Forelimb muscle (tissue), 1 donor: ENCODE data around the gene RTF2. TPM values are rescaled to one million over a fixed set of nuclear protein-coding genes. Genes with fewer than 3 reads are reported as not detected.

Source experiments
- DNase-seq: peaks from one replicate; pipeline ENCODE4 v3.0.0-alpha.2; 2013; ENCODE audit warnings: low read depth
- polyA plus RNA-seq: library from polyadenylated mRNA; unstranded; fragments of 120-200 nt; gene quantifications from one replicate; pipeline ENCODE4 v1.2.1, GENCODE V29; 2013; ENCODE audit not compliant: insufficient read length

The RTF2 gene, protein sequence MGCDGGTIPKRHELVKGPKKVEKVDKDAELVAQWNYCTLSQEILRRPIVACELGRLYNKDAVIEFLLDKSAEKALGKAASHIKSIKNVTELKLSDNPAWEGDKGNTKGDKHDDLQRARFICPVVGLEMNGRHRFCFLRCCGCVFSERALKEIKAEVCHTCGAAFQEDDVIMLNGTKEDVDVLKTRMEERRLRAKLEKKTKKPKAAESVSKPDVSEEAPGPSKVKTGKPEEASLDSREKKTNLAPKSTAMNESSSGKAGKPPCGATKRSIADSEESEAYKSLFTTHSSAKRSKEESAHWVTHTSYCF
- 101 TPM for polyA plus RNA-seq

DNA sequence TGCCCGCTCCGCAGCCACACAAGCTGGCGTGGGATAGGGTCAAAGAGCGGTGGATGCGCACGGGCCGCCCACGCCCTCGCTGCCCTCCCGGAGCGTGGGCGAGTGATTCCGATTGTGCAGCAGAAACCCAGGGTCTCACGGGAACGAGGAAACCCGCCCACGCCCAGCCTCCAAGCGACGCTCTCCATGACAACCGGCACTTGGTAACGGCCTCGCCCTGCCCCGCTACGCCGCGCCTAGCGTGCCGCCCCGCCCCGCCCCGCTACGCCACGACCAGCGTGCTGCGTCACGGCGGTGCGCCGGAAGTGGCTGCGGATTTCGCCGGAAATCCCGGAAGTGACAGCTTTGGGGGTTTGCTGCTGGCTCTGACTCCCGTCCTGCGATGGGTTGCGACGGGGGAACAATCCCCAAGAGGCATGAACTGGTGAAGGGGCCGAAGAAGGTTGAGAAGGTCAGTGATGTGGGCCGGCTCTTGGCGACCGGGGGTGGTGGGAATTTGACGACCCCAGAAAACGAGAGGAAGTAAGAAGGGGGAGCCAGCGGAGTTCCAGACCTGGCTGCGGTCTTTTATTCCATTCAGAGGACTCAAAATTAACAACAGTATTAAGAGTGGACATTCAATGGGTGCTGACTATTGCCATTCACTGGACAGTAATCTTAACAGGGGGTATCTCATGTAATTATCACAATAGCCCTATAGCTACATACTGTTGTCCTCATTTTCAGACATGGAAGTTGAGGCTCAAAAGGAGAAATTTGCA, at the start of gene RTF2:
RTF2 (plus strand) TSS at position 312 of the 761 bp plus-strand sequence; CDS start at position 383, 71 bp downstream.
- DNase-seq = peak; percentile 70

DNA sequence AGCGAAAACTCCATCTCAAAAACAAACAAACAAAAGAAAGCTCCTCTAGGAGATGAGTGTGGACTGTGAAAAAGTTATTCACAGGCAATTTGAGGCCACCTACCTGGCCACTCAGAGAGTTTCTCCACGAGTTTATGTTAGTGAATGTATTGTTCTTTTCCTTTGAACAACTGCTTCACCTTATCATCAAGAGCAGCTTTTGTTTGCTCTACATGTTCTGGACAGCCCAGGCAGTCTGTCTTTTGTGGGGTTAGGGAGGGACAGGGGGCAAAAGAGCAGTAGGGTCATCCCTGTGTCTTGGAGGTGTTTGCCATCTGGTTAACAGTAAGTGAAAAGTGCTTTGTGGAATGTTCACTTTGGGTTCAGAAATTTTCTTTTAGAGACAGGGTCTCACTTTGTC, 48.4 kb upstream of the RTF2 start:
- DNase-seq = no peak

DNA sequence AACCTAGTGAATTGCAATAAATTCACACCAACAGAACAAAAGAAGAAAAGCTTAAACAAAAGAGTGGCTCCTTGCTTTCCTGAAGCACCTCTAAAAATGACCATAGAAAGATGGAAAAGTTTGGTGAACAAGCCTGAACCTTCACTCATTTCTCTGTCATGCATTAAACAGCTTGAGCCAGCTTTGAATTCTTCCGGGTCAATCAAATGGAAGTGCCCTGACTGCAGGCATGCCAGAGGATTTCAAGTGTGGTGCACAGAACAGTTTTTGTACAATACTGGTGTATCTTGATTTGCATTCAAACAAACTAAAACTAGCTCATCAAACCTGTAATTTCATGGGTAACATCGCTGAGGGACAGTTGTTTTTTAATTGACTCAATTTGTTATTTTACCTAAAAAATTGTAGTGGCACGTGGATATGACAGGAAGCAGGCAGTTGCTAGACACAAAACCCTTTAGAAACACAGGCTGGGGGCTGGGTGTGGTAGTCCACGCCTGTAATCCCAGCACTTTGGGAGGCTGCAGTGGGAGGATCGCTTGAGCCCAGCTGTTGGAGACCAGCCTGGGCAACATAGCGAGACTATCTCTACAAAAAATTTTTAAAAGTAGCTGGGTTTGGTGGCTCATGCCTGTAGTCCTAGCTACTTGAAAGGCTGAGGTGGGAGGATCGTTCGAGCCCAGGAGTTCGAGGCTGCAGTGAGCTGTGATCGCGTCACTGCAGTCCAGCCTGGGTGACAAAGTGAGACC, 47.3 kb upstream of the RTF2 start:
- no peak for DNase-seq

- no peak for DNase-seq
Observed at GRCh38 chr20:56422076-56422823, 46.2 kb upstream of the RTF2 start.

GRCh38 chr20:56422824-56423189, 45.6 kb upstream of the RTF2 start:
- no peak for DNase-seq

DNA sequence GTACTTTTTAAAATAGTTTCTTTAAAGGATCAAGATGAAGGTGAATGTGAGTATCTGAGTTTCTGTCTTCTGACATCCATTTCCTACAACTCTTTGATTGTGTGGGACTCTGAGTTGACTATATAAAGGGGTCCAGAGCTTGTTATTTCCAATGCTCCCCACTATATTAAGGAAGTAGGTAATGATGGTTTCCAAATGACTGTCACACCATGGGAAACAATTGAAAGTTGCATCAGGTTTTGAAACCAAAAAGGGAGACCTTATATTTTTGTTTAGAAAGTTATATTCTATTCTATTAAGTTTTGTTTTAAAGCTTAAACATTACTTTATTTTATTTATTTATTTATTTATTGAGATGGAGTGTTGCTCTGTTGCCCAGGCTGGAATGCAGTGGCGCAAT, 45.2 kb upstream of the RTF2 start:
- no peak for DNase-seq

GRCh38 chr20:56423886-56424285, 44.5 kb upstream of the RTF2 start:
- DNase-seq = no peak

DNA sequence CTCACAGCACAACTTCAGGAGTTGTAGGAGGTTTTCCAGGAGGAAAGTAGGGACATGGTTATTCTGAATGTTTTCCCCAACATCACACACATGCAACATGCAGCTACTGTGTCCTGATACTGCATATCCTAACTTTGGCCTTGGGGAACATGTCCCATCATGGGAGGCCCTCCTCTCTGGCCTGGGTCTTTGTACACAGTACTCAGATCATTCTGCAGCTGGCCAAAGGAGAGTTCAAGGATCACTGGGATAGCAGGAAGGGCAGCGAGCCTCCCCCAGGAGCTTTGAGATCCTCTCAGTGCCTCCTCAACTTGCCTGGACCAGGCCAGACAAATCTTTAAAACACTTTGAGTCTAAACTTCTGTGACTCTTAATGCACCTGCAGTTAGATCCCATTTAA, 43.5 kb upstream of the RTF2 start:
- DNase-seq = no peak

- no peak for DNase-seq
Observed at GRCh38 chr20:56426026-56426425, 42.4 kb upstream of the RTF2 start.

DNA sequence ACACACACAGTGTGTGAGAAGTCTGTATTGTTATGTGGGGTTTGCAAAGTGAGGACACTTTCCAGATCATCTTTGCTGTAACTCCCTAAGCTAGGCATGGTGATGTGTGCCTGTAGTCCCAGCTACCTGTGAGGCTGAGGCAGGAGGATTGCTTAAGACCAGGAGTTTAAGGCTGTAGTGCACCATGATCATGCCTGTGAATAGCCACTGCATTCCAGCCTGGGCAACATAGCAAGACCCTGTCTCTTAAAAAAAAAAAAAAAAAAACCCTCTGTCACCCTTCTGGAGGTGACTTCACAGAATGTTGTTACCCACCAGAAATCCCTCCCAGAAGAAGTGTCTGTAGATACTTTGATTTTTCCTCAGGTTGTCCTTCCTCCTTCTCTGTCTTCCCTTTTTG, 41.5 kb upstream of the RTF2 start:
- no peak for DNase-seq

DNA sequence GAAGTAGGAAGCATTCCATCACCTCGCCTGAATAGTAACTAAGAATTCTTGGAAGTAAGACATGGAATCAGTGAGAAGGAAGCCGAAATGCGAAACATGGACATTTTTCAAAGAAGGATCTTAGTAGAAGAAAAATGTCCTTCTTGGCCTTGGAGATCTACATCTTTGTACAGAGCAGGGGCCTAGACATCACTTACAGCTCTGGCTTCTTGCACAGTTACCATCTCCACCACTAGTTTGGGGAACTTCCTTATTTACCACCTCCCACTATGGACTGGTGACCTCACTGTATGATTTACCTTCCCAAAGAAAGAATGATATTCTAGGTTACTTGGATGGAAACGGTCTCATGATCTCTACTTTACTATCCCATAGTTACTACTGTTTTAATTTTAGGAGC, 40.6 kb upstream of the RTF2 start:
- no peak for DNase-seq

- no peak for DNase-seq
Observed at GRCh38 chr20:56428410-56428809, 40.0 kb upstream of the RTF2 start.

DNA sequence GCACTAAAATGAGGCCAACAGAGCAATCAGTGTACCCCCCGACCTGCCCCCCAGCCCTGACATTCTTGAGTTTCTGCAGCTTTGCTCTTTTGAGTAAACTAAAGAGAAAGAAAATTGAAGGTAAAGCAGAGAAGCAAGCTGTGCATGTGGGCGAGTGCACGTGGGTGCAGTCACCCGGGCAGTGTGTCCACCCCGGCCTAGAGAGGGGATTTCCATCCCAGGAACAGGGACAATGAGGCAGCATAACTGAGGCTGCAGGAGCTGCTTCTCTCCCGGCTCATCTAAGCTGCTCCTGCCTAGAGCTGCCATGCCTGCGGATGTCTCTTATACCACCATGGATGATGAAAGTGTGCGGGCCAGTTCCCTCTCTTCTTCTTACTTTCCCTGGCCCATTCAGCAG, 39.5 kb upstream of the RTF2 start:
- DNase-seq = no peak

DNA sequence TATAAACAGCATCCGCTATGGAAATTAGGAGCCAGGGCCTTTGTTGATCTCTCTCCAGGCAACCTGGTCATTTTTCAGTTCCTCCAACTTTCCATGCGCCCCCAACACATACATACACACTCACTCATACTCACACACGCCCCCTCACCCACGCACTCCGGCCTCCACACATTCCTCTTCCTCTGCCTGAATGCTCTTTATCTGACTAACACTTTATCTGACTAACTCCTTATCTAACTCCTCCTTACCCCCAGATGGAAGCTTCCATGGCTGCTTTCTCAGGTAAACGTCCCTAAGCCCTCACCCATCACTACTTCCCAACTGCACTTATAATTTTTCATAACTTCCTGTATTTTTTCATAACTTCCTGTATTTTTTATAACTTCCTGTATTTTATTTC, 38.9 kb upstream of the RTF2 start:
- DNase-seq = no peak

DNA sequence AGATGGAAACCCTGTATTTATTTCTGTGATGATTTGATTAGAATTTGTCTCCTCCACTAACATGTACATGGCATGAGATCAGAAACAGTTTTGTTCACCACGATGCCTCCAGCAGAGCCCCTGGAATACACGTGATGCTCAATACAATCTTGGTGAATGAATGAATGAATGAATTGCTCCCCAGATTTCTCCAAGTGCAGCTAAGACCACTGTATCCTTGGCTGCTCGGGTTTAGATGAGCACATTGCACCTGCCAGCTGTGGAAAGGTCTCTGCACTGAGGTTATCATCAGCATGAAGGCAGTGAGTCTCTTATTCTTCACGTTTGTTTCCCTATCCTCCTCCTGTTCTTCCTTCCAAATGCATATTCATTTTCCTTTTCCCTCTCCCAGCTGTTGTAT, 38.5 kb upstream of the RTF2 start:
- DNase-seq = no peak

DNA sequence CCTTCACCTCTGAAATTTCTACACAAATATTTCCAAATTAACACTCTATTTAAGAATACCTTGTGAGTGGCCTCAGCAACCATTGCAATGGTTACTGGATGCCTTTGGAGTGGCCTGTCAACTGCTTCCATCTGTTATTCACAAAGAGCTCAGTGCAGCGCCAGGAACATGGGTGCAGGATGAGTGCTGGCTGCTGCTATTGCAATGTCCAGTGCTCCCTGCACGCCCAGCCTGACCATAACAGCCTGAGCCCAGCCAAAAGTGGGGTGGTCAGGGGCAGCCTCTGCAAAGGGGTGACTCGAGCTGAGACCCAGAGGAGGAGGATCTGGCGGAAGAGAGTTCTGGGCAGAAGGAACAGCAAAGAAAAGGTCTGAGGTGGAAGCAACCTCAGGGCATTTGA, 38.0 kb upstream of the RTF2 start:
- DNase-seq = no peak

DNA sequence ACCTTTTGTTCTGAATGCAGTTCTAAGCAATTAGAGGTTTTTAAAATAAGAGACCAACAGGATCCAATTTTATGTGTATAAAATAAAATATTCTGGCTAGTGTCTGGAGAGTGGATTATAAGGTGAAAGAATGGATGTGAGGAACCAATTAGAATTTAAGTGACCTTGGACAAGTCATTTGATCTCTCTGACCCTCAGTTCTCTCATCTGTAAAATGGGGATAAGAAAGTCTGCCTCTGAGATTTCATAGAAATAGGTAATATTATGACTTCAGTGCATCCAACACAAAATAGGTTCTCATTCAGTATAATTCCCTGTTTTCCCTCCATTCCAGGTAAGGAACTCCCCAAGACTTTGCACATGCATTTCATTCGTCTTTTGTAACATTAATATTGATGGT, 37.5 kb upstream of the RTF2 start:
- DNase-seq = no peak

GRCh38 chr20:56431471-56431870, 37.0 kb upstream of the RTF2 start:
- DNase-seq = no peak

DNA sequence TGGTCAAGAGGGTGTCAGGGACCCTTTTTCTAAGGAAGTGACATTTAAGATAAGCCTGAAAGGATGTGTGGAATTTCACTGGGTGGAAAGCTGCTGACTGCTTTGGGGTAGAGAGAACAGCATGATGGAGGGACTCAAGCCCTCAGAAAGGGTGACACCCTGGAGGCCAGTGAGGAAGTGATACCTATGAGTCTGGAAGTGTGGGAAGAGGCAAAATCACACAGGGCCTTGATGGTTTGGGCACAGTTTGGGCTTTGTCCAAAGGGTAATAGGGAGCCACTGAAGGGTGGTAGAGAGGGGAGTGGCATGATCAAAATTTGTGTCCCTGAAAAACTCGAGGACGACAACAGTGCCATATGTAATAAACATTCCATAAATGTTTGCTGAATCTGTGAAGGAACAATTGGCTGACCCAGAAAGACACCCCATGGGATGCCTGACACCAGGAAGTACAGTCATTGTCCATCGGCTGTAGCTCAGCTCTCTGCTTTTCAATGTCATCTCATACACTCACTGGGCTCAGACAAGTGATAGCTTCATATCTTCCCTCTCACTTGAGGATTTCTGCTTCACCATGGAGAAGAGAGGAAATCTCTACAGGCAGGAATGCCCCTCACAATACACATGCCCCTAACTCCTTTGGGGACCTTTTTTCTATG, 35.1 kb upstream of the RTF2 start:
- DNase-seq = no peak

- no peak for DNase-seq
Observed at GRCh38 chr20:56433880-56434255, 34.6 kb upstream of the RTF2 start.

- no peak for DNase-seq
Observed at GRCh38 chr20:56437196-56437960, 31.0 kb upstream of the RTF2 start.
